B cell (primary cell): ENCODE measurements around the gene BMP2K. TPM values are rescaled to one million over a fixed set of nuclear protein-coding genes. Genes with fewer than 3 reads are reported as not detected.

Experiments used
- ATAC-seq: fragments of 200-7000 bp; cut with Tn5 transposase; one replicate; pipeline ENCODE4 v1.10.0; 2021; ENCODE audit warnings: low read depth, mild to moderate bottlenecking, moderate number of reproducible peaks, moderate library complexity
- CTCF ChIA-PET: fragments of 350-600 bp; sonication (Branson Sonifier 250); formaldehyde crosslinking; loops from one replicate; lab custom pipeline; 2021; ENCODE audit warnings: antibody characterized with exemption, inconsistent platforms; lab: Charles Lee
- POLR2A ChIA-PET: fragments of 350-600 bp; sonication (Branson Sonifier 250); formaldehyde crosslinking; loops from one replicate; lab custom pipeline; 2021; ENCODE audit warnings: antibody characterized with exemption; lab: Charles Lee
- DNase-seq: peaks from one replicate; pipeline ENCODE4 v3.0.0; 2013
- H2AFZ ChIP-seq: 2 replicates; pipeline ENCODE4 v1.6.1; 2012; ENCODE audit warnings: mild to moderate bottlenecking, low read depth, low read length; ENCODE audit not compliant: insufficient read depth, poor library complexity, severe bottlenecking
- H3K27ac ChIP-seq, 2 donors: 1 replicate in 1 of 2; 2 replicates in 1 of 2; pipeline ENCODE4 v1.5.1; 2012 to 2013; ENCODE audit warnings: low read length in 2 of 2, mild to moderate bottlenecking in 2 of 2, moderate library complexity in 1 of 2
- H3K27me3 ChIP-seq, 4 experiments: fragments of 200-600 bp in 1 of 4; sonication (generic) in 1 of 4; replicated peaks in 1 of 4; 1 replicate in 2 of 4; 2 replicates in 2 of 4; pipeline versions ENCODE4 v1.6.1 to v1.7.0; 2013 to 2016; ENCODE audit warnings: low read length in 3 of 4, mild to moderate bottlenecking in 2 of 4, mixed read lengths in 1 of 4, moderate library complexity in 1 of 4; ENCODE audit not compliant: insufficient read depth in 4 of 4, control insufficient read depth in 3 of 4; ENCODE audit errors: control extremely low read depth in 1 of 4
- H3K36me3 ChIP-seq, 2 experiments: replicated peaks in 1 of 2; 1 replicate in 1 of 2; 2 replicates in 1 of 2; pipeline versions ENCODE4 v1.6.1 to v1.7.1; 2013; ENCODE audit warnings: low read length in 1 of 2; ENCODE audit not compliant: insufficient read depth in 2 of 2, control insufficient read depth in 1 of 2; ENCODE audit errors: control extremely low read depth in 1 of 2, extremely low read depth in 1 of 2
- H3K4me1 ChIP-seq, 2 donors: fragments of 200-600 bp in 1 of 2; sonication (generic) in 1 of 2; 1 replicate in 1 of 2; 2 replicates in 1 of 2; pipeline versions ENCODE4 v1.5.1 to v1.6.1; 2013 to 2017; ENCODE audit warnings: low read length in 2 of 2; ENCODE audit not compliant: control insufficient read depth in 2 of 2, insufficient read depth in 2 of 2
- H3K4me2 ChIP-seq: replicated peaks from 2 replicates; pipeline ENCODE3; 2012; ENCODE audit warnings: mild to moderate bottlenecking, low read depth, low read length; ENCODE audit not compliant: poor library complexity, severe bottlenecking
- H3K4me3 ChIP-seq, 5 experiments: fragments of 200-600 bp in 1 of 5; sonication (generic) in 1 of 5; 1 replicate in 3 of 5; 2 replicates in 2 of 5; pipeline versions ENCODE4 v1.5.1 to v1.7.0; 2011 to 2016; ENCODE audit warnings: low read length in 4 of 5, mild to moderate bottlenecking in 4 of 5, low read depth in 2 of 5, control low read depth in 1 of 5, moderate library complexity in 1 of 5; ENCODE audit not compliant: insufficient read depth in 1 of 5; ENCODE audit errors: control extremely low read depth in 1 of 5, extremely low read depth in 1 of 5
- H3K79me2 ChIP-seq: fragments of 200-600 bp; sonication (generic); one replicate; pipeline ENCODE4 v1.6.0; 2016; ENCODE audit warnings: low read length; ENCODE audit not compliant: control insufficient read depth, insufficient read depth
- H3K9ac ChIP-seq: fragments of 200-600 bp; sonication (generic); 2 replicates; pipeline ENCODE4 v1.6.1; 2017; ENCODE audit warnings: mild to moderate bottlenecking, low read length, moderate library complexity
- H3K9me3 ChIP-seq, 3 donors: one replicate each; pipeline versions ENCODE4 v1.6.1 to v1.7.1; 2013; ENCODE audit warnings: low read length in 2 of 3; ENCODE audit not compliant: control insufficient read depth in 2 of 3, insufficient read depth in 1 of 3; ENCODE audit errors: control extremely low read depth in 1 of 3
- H4K20me1 ChIP-seq: 2 replicates; pipeline ENCODE4 v1.6.0; 2012; ENCODE audit warnings: mild to moderate bottlenecking, low read length; ENCODE audit not compliant: insufficient read depth, control insufficient read depth, poor library complexity, severe bottlenecking
- H3K27ac Mint-ChIP-seq: one replicate; pipeline ENCODE4 v1.8.0; 2021; ENCODE audit warnings: mixed read lengths
- H3K27me3 Mint-ChIP-seq: one replicate; pipeline ENCODE4 v1.8.0; 2021; ENCODE audit warnings: mixed read lengths
- H3K4me1 Mint-ChIP-seq: one replicate; pipeline ENCODE4 v1.8.0; 2021; ENCODE audit warnings: mixed read lengths
- H3K4me3 Mint-ChIP-seq: one replicate; pipeline ENCODE4 v1.8.0; 2021; ENCODE audit warnings: mixed read lengths
- H3K9me3 Mint-ChIP-seq: one replicate; pipeline ENCODE4 v1.8.0; 2022; ENCODE audit warnings: mixed read lengths; ENCODE audit not compliant: insufficient read depth
- EZH2 ChIP-seq: IDR thresholded peaks from 2 replicates; pipeline ENCODE4 v1.6.1; 2012; ENCODE audit warnings: borderline replicate concordance, low read depth, mild to moderate bottlenecking, moderate library complexity, low read length; ENCODE audit not compliant: insufficient read depth, poor library complexity, severe bottlenecking
- WGBS: methylation state at CpG from one replicate; pipeline ENCODE4 v1.1.5; 2013; ENCODE audit warnings: missing lambda C conversion rate; ENCODE audit not compliant: insufficient coverage; 5-methylcytosine and 5-hydroxymethylcytosine counted together
- intact Hi-C: fragments of 100-400 bp; cut with micrococcal nuclease; formaldehyde crosslinking; loops from one replicate; pipeline ENCODE4 v1.10.0; 2022
- polyA plus RNA-seq: library from polyadenylated mRNA; depleted of rRNA; stranded (reverse); fragments of >200 nt; gene quantifications from 2 replicates; pipeline ENCODE4 v1.2.3, GENCODE V29; 2012
- total RNA-seq, 2 donors: library from RNA; stranded (reverse); fragments of 120-200 nt in 1 of 2; gene quantifications; 1 replicate in 1 of 2; 2 replicates in 1 of 2; pipeline versions ENCODE4 v1.2.3 to v1.2.4, GENCODE V29; 2013 to 2022
- TF ChIP-seq, protein P1 (sequence below): fragments of 200-600 bp; IDR thresholded peaks from one replicate; pipeline ENCODE4 v1.8.0; 2022; ENCODE audit warnings: antibody characterized with exemption, mild to moderate bottlenecking

Gene BMP2K
- total and polyA plus RNA-seq, 2 donors (not counting 1 experiment from before 2014, with no cell fraction given): 59.1 to 117 TPM

- intact Hi-C loops: loop anchor here (5.0 kb wide), 1 partner anchor 44 kb away; no protein-coding TSS in a partner anchor
- no peak for ATAC-seq
- peaks cover 17 to 18% of the 10 kb centered on the region in 2 experiments for H3K36me3 ChIP-seq
- H3K9me3 ChIP-seq: no peaks in the 10 kb centered on the region
- CTCF ChIA-PET: interaction anchor here (0.5 to 2.7 kb wide), 3 partner anchors 17 to 202 kb away, joined by 3 to 9 read pairs (median 3); no protein-coding TSS in a partner anchor
- peak overlapping the region in 1 of 2 donors; percentile 30 for H3K27ac ChIP-seq
- Mint-ChIP-seq H3K9me3 (no peaks in the 10 kb centered on the region), H3K4me3 (no peak overlapping the region), H3K27me3 (no peaks in the 10 kb centered on the region), H3K27ac (peak overlapping the region; percentile 26), H3K4me1 (peaks cover 30% of the 10 kb centered on the region)
- TF ChIP-seq, protein P1, sequence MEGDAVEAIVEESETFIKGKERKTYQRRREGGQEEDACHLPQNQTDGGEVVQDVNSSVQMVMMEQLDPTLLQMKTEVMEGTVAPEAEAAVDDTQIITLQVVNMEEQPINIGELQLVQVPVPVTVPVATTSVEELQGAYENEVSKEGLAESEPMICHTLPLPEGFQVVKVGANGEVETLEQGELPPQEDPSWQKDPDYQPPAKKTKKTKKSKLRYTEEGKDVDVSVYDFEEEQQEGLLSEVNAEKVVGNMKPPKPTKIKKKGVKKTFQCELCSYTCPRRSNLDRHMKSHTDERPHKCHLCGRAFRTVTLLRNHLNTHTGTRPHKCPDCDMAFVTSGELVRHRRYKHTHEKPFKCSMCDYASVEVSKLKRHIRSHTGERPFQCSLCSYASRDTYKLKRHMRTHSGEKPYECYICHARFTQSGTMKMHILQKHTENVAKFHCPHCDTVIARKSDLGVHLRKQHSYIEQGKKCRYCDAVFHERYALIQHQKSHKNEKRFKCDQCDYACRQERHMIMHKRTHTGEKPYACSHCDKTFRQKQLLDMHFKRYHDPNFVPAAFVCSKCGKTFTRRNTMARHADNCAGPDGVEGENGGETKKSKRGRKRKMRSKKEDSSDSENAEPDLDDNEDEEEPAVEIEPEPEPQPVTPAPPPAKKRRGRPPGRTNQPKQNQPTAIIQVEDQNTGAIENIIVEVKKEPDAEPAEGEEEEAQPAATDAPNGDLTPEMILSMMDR: no peak
- TF ChIP-seq EZH2: no peak
- peaks cover 4% of the 10 kb centered on the region for H4K20me1 ChIP-seq
- H3K9ac ChIP-seq: no peak overlapping the region
- peaks cover 38% of the 10 kb centered on the region for H3K79me2 ChIP-seq
- H2AFZ ChIP-seq: no peak overlapping the region
- POLR2A ChIA-PET: no interaction called here
- no peak overlapping the region for H3K4me2 ChIP-seq
- H3K27me3 ChIP-seq: no peaks in the 10 kb centered on the region
- no peak overlapping the region for H3K4me3 ChIP-seq
- peaks cover 0 to 17% of the 10 kb centered on the region in 2 donors for H3K4me1 ChIP-seq
- DNase-seq: no peak
Measured at GRCh38 chr4:78846258-78846657, 70.1 kb downstream of the BMP2K start.

DNA sequence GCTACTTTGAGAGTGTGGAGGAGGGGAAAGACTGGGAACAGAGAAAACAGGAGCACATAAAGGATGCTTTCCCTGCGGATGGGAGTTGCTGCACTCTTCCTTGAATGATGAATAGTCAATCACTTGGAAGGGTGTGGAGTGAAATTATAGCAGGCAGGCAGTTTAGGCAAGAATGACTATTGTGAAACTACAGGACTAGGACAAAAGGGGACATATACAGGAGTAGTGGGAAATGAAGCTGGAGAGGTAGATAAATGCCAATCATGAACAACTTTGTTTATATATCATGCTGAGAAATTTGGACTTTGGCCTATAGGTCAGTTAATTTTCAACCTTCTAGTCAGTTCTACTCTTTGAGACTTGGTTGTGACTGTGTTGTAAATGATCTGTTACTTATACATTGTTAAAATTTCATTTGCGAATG, 86.2 kb downstream of the BMP2K start:
- Histone ChIP-seq H4K20me1 (peaks cover 4% of the 10 kb centered on the region), H3K79me2 (peaks cover 14% of the 10 kb centered on the region), H3K4me1 (peaks cover 6 to 7% of the 10 kb centered on the region in 2 donors), H3K27me3 (no peaks in the 10 kb centered on the region), H3K9me3 (no peaks in the 10 kb centered on the region), H3K36me3 (peaks cover 15 to 56% of the 10 kb centered on the region in 2 experiments), H3K4me3 (no peak overlapping the region), H2AFZ (no peak overlapping the region), H3K4me2 (no peak overlapping the region), H3K27ac (peak overlapping the region in 1 of 2 donors; percentile 45), H3K9ac (no peak overlapping the region)
- intact Hi-C loops: loop anchor here (2.0 to 10.0 kb wide), 5 partner anchors 18 to 218 kb away; partner anchors contain the start of gene BMP2K
- peak overlapping the region; percentile 70 for H3K27ac Mint-ChIP-seq
- CTCF ChIA-PET: interaction anchor here (0.7 to 6.4 kb wide), 12 partner anchors 10 to 270 kb away, joined by 3 to 164 read pairs (median 8); no protein-coding TSS in a partner anchor
- ATAC-seq (no peak), DNase-seq (no peak)
- POLR2A ChIA-PET: no interaction called here
- WGBS: 100% methylated on average over 1 of the region's 2 CpGs
- no peak for TF ChIP-seq EZH2
- TF ChIP-seq, protein P1: no peak
- no peaks in the 10 kb centered on the region for H3K9me3 Mint-ChIP-seq
- H3K4me3 Mint-ChIP-seq: no peak overlapping the region
- H3K4me1 Mint-ChIP-seq: peaks cover 17% of the 10 kb centered on the region
- no peaks in the 10 kb centered on the region for H3K27me3 Mint-ChIP-seq
